Activated CD8-positive, alpha-beta memory T cell treated with anti-CD3 and anti-CD28 coated beads, Interleukin-2, amount 50 U/mL, for 1 hour (primary cell): Measurements from ENCODE around the gene SNHG17.
"Not testable (repeated sequence)": the region's sequence is repeated elsewhere in the genome, so short reads cannot be mapped to it uniquely, and the experiment has no call there.

Source experiments
- DNase-seq: peaks from one replicate; pipeline ENCODE4 v3.0.0-alpha.2; 2020; ENCODE audit errors: extremely low read depth

Gene SNHG17

DNA sequence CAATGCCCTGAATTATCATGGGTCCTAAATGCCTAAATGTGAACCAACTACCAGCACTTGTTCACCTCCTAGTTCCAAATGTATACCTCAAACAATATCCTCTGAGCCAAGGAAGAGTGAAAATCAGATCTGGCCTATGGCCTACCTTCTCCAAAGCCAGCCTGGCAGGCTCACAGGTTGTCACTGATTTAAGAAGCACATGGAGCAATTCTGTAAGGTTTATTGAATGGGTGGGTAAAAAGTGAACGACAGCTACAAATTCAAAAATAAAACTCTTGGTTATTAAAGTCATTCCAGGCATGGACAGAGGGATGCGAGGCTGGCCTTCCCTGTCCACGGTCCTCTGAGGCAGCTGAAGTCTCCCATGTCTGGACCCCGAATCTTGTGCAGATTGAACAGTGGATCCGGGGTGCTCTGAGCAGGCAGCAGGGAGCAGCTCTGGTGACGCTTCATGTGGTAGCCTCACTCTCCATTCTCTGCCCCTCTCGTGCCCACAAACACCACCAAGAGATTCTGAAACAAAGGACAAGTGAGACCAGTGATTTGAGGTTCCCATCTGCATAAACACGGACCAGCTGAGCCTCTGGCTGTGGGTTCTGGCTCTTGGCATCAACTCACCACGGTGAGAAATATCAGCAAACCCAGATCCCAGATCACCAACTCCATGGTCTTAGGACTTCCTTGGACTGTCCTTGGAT, 14.6 kb downstream of the SNHG17 start:
- DNase-seq, result no peak

DNA sequence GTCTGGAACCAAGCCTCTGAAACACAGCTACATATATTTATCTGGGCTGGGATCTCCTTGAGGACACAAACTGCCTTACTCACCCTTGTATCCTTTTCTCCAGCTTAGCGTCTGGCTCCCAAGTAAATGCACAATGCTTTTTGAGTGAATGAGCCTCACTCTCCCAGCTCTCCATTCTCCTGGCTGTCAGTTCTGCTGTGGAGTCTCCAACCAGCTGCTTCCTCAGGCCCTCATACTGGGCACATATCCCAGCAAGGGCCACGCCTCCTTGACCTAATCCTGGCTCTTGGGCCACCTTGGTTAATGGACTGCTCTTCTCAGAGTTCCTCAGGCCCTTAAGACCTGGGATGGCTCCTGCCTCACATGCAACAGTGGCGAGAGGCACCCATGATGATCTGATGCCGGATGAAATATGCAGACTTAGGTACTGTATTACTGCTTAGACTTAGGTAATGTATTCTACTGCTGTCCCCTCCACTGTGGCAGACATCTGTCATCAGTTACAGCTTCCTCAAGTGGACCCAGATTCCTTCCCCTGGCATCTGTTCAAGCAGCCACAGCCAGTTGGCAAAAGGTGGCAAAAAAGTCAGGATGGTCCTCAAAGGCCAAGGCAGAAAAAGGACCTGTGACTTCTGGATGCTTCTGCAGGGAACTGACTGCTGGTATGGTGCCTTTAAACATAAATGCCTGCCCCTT, 16.5 kb downstream of the SNHG17 start:
- DNase-seq, result no peak

DNA sequence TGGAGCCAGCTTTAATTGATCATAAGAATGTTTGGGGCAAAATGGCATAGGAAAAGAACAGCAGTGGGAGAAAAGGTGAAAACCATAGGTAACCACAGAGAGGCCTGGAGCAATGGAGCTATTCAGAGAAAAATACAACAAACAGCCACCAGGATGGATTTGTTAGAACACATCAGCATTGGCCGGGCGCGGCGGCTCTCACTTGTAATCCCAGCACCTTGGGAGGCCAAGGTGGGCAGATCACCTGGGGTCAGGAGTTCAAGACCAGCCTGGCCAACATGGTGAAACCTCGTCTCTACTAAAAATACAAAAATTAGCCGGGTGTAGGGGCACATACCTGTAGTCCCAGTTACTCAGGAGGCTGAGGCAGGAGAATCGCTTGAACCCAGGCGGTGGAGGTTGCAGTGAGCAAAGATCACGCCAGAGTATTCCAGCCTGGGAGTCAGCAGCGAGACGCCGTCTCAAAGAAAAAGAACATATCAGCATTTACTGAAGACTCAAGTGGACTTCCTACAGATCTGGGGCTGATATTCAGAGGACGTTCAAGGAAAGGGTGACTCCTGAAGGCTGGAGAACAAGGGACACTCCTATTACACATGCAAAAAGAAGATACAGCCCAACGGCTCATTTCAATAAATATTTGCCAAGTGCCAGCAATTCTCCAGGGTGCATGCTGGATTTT, 20.2 kb downstream of the SNHG17 start:
- no peak for DNase-seq

DNA sequence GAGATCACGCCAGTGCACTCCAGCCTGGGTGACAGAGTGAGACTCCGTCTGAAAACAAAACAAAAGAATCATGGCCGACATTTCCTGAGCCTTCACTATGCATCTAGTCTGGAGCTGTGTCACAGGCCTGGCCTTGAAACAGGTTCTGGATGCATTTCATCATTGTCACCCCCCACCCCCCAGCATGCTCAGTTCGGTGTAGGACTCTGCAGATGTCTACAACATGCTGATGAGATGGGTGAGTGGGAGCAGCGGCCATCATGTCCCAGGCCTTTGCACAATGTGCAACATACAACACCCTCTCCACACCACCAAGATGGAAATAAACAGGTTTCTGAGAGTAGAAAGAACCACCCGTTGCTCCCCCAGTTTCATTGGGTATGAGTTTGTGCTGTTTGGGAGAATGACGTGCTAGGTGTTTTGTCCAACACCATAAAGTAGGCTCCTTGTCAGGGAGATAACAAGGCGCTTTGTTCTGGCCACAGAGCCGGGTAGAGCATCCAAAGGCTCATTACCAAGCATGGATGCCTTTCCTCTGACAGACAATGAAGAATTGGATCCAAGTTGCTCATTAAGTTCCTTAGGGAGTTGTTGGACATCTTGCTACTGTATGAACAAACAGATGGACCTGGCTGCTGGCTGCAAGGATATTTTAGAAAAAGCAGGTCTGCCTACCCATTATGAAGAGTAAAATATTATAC, 22.1 kb downstream of the SNHG17 start:
- DNase-seq, result no peak

DNA sequence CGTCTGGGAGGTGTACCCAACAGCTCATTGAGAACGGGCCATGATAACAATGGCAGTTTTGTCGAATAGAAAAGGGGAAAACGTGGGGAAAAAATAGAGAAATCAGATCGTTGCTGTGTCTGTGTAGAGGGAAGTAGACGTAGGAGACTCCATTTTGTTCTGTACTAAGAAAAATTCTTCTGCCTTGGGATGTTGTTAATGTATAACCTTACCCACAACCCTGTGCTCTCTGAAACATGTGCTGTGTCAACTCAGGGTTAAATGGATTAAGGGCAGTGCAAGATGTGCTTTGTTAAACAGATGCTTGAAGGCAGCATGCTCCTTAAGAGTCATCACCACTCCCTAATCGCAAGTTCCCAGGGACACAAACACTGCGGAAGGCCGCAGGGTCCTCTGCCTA, 27.3 kb downstream of the SNHG17 start:
- not testable (repeated sequence) for DNase-seq

DNA sequence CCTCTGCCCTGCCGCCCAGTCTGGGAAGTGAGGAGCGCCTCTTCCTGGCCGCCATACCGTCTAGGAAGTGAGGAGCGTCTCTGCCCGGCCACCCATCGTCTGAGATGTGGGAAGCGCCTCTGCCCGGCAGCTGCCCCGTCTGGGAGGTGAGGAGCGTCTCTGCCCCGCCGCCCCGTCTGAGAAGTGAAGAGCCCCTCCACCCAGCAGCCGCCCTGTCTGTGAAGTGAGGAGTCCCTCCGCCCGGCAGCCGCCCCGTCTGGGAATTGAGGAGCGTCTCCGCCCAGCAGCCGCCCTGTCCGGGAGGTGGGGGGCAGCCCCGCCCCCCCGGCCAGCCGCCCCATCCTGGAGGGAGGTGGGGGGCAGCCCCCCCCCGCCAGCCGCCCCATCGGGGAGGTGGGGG, 27.8 kb downstream of the SNHG17 start:
- DNase-seq, result no peak

DNA sequence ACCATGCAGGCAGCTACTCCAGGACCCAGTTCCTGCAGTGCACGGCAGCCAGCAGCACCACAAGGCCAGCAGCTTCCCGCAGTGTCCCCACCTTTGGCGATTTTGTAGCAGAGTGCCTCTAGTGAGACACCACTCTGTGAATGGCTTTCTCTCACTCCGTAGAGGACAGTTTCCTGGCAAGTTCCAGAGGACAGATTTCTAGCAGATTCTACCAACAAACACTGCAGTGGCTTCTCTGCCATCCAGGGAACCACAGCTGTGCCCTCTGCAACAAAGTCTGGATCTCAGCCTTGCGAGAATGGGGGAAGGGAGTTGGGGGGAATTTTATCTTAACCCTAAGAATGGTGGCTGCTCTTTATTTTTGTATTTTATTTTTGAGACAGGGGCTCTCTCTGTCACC, 28.7 kb downstream of the SNHG17 start:
- DNase-seq, result no peak

DNA sequence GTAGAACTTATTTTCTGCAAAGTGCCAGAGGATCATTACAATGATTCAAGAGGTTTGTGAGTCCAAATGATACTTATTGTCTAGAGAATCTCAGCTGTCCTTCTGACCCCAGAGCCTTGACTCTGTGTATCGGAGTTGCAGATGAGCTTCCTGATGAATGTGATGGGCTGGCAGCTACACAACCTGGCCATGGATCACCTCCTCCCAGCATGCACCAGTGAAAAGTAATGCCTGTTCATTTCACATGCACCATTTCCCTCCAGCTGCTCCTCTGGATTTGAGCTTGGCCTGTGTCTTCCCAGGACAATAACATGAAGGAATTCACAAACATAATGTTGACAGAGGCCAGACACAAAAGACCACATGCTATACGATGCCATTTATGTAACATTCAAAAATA, 30.0 kb downstream of the SNHG17 start:
- DNase-seq, result no peak

DNA sequence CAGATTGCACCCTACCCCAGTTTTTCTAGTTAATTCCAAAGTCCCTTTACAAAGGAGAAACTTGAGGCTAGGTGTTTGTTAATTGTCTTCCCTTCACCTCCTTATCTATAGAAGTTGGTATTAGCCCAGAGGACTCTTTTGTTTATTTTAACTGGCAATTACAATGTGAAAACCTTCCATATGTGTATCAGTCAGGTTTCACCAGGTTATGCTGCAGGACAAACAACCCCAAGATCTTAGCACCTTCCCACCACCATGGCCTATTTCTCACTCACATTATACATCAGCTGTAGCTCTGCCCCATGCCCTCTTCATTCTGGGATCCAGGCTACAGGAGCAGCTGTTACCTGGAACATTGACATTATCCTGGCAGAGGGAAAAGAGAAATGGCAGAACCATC, 31.1 kb downstream of the SNHG17 start:
- DNase-seq, result no peak

DNA sequence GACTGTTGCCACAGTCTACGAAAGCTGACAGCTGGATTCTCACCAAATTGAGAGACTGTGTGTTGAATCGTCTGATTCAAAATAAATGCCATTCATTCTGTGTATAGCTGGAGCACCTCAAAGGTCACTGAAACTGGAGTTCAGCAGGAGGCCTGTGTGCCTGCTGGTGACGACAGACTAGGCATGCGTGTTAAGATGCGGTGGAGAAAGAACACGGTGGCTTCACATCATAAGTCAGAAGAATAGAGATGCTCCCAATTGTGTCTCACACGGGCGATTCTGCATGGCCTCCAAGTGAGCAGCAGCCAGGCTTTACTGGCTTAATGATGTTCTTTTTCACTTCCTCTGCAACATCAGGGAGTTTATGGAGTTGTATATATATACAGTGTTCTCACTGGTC, 32.3 kb downstream of the SNHG17 start:
- DNase-seq, result no peak

DNA sequence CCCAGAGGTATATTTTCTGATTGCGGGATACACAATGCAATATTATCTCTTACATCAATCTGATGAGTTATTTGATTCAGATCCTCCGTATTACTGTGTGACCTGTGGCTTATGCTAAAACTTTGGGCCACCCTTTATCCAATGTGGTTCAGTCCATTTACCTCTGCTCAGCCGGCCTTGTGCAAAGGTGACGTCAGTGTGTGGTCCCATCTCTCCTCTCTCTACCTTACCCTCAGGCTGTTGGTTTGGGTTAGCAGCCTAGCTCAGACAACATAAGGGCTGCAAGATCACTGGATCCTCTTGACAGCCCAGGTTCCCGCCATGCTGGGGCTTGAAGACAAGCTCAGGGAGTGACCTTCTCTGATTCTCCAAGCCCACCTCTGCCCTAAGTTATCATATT, 33.0 kb downstream of the SNHG17 start:
- no peak for DNase-seq

DNA sequence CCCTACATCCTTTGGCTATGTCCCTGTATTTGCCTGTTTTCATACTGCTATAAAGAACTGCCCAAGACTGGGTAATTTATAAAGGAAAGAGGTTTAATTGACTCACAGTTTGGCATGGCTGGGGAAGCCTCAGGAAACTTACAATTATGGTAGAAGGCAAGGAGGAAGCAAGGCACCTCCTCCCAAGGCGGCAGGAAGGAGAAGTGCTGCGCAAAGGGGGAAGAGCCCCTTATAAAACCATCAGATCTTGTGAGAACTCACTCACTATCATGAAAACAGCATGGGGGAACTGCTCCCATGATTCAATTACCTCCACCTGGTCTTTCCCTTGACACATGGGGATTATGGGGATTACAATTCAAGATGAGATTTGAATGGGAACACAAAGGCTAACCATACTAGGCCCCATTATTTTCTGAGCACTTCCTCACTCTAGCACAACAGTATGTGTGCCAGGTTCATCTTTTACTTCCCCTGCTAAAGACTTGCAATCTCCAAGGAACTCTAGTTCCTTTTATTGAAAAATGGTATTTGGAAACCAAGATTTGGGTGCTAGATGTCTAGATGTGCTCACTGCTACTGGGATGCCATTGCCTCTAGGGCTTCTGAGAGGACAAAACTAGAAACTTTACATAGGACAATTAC, 39.3 kb downstream of the SNHG17 start:
- DNase-seq, result not testable (repeated sequence)

DNA sequence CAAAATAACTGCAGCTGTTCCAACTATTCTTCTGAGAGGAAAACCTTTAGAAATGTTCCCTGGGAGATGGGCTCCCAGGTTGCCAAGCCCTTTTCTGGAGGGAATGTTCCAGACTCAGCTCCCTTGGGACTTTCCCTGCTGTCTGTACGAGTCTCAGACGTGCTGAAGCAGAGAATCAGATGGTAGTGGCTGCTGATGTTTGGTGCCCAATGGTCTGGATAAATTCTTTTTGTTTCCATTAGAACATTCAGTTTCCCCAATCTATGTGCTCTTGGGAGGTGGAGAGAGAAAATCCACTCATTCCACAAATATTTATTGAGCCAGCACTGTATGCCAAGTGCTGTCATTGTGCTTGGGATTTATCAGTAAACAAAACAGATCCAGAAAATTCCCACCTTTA, 40.0 kb downstream of the SNHG17 start:
- no peak for DNase-seq

DNA sequence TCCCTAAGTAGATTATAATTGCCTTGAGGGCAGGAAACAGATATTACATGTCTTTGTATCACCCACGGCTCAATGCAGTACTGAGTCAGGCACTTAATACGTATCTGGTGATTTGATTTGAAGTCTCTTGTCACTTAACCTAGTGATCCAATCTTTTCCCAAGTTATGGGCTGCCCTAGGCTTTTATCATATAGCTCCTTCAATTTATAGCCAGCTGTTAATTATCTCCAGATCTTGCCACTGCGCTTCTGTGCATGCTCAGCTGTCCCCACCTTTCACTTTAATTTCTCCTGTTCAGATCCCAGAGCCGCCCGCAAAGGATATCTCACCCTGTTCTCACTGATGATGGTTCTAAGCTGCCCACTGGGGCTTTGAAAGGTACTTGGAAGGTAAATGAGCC, 41.9 kb downstream of the SNHG17 start:
- DNase-seq, result no peak

DNA sequence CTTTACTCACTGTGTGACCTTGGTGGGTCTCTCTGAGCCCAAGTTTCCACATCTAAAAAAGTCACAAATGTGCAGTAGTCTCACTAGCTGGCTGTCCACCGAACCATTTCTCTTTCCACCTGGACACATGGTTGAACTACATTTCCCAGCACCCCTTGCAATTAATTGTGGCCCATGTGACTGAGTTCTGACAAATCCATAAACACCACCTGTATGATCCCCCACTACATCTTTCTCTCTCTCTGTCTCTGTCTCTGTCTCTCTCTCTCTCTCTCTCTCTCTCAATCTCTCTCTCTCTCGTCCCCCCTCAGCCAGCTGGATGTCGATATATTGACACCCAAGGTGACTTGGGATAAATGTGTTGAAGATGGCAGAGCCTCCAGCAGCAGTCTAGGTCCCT, 42.8 kb downstream of the SNHG17 start:
- no peak for DNase-seq

DNA sequence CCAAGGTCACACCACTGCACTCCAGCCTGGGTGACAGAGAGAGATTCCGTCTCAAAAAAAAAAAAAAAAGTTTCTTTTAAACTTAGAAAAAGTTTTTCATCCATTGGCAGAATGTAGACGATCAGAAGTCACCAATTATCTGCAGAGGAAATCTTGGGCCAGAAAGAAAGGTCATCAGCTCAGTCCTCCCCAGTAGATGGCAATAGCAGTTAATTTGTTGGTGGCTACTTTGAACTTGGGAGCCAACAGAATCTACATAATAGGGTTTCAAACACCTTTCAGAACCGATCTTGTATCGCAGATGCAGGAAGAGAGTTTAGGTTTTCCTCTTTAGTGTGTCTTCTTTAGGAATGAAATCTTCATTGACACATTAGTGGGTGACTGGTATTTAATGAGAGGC, 47.2 kb downstream of the SNHG17 start:
- no peak for DNase-seq

DNA sequence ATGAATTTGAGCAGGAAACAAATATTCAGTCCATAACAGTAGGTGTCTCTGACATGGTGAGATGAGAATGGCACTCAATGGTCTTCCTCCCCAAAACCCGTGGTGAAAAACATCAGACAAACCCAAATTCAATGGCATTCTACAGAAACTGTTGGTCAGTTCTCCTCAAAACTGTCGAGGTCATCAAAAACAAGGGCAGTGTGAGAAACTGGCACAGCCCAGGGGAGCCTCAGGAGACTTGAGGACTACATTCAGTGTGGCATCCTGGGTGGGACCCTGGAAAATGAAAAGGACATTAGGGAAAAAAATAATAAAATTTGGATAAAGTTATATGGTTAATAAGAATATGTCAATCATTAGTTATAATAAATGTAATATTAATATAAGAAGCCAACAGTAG, 48.3 kb downstream of the SNHG17 start:
- DNase-seq, result no peak

DNA sequence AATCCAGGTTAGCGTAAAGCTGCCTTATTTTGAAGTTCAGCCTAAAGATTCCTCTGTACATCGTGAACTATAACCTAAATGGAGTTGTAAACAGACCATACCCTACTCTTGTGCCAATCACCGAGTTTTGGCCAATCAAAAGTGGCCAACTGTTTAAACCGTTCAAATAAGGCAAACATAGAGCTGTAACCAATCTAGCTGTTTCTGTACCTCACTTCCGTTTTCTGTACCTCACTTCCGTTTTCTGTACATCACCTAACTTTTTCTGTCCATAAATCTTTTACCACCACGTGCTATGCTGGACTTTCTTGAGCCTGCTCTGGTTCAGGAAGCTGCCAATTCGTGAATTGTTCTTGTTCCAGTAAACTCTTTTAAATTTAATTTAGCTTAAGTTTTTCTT, 49.1 kb downstream of the SNHG17 start:
- DNase-seq, result no peak

DNA sequence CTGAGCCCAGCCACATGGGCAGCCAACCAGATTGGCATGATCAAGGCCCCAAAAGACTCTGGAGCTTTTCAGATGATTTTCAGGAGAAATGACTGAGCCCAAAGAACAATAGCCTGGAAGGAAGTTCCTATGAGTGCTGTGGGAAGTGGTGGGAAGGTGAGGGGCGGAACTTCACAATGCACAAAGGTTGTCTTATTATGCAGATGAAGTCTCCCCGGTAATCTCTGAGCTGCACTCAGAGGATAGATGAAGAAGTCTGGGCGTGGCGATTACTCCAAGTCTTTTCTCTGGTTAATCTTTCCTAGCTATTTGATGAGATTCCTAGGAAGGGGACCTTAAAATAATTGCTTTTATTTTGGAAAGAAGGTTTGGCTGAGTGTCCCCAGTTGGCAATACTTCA, 52.0 kb downstream of the SNHG17 start:
- DNase-seq, result no peak

DNA sequence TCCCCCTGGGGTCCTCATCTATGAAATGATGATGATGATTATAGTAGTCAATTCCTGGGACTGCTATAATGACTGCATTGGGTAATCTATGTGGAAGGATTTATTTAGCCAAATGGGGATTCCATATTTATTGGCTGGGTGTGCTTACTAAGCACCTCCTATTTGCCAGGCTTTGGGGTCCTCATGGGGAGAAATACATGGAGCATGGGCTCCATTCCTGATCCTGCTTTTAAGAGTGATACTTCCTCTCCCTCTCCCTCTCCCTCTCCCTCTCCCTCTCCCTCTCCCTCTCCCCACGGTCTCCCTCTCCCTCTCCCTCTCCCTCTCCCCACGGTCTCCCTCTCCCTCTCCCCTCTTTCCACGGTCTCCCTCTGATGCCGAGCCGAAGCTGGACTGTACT, 57.3 kb downstream of the SNHG17 start:
- DNase-seq, result not testable (repeated sequence)

DNA sequence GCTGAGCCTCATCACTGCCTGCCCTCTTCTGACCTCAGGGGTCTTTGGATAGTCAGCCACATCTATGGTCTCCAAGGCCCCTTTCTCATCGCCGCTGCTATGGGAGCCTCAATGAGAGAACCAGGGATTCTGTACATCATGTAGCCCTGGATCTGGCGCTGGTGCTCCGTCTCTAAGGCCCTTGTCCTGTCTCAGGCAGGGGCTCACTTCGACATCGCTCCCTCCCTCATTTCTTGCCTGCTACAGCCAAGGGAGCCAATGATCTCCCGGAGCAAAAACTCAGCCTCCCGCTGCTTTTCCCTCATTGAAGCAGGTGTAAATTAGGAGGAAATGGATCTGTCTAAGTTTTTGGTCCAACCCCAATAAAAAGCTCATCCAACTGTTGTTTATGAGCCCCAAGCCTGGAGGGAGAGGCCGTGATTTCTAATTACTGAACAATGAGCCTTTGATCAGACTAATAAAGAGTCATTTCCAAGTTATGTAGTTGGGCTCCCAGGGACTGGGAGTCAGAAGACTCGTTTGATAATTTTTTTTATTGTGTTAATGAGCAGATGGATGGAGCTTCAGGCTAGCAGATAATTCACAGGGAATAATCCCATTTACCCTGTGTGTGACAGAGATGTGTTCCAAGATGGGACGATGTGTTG, 58.0 kb downstream of the SNHG17 start:
- DNase-seq, result no peak

DNA sequence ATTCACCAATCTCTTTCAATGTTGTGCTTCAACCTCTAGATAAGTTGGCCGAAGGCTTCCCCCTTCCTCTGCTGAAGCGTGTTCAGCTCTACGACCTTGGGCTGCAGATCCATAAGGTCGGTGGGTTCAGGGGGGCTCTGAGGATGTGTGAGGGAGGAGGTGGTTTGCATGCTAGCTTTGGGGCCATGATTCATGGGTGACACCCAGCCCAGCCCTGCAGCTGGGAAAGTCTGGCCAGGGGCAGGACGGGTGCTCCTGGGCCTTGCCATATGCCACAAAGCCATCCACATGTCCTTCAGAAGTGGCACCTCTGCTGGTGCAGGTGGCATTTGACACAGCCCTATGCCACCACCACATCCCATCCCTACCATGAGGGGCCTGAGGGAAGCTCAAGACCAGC, 61.2 kb downstream of the SNHG17 start:
- no peak for DNase-seq
